HG02571 (cell line): ENCODE results near the gene NUP93.
"Not testable (repeated sequence)": the region's sequence is repeated elsewhere in the genome, so short reads cannot be mapped to it uniquely, and the experiment has no call there.

ENCODE experiments used
- ATAC-seq: cut with Tn5 transposase; IDR thresholded peaks from one replicate; pipeline ENCODE4 v1.9.1; 2021; ENCODE audit warnings: mild to moderate bottlenecking, moderate library complexity; ENCODE audit not compliant: unreplicated experiment

NUP93 gene

DNA sequence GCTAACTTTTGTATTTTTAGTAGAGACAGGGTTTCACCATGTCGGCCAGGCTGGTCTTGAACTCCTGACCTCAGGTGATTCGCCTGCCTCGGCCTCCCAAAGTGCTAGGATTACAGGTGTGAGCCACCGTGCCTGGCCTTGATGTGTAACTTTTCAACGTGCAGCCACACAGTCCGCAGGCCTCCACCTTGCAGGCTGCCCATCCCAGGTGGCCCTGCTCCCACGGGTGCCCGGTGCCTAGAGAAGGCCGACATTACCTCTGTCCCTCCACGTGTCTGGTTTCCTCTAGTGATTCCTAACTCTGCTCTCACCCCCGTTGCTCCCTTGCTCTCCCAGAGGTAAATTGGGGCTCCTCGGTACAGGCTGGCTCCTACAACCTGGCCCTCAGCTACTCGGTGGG, 155.0 kb downstream of the NUP93 start:
- not testable (repeated sequence) for ATAC-seq

DNA sequence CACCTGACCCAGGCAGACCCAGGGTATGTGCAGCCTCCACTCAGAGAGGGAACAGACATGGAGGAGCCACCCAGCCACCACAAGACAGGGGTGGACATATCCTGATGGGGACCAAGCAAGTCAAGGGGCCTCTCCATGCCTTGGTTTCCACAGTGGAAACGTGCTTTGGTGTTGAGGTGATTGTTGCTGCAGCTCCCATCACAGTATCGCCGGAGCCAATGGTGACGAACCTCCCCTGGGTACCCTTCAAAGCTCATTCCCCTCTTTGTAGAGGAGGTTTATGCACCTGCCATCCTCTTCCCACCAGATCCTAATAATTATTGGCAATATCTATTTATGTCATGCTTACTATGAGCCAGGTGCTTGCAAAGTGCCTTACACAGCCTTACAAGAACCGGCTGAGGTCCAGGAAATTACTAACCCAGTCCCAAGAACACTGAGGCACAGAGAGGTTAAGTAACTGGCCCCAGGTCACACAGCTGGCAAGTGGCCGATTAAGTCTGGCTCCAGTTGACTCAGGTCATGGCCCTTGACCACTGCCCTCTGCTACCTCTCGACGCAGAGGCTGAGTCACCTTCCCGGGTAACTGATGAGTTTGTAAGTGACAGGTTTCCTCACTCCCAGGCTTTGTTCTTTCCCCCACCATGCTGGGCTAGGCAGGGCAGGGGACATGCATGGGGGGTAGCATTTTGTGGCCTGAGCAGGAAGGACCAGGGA, 155.7 kb downstream of the NUP93 start:
- no peak for ATAC-seq

DNA sequence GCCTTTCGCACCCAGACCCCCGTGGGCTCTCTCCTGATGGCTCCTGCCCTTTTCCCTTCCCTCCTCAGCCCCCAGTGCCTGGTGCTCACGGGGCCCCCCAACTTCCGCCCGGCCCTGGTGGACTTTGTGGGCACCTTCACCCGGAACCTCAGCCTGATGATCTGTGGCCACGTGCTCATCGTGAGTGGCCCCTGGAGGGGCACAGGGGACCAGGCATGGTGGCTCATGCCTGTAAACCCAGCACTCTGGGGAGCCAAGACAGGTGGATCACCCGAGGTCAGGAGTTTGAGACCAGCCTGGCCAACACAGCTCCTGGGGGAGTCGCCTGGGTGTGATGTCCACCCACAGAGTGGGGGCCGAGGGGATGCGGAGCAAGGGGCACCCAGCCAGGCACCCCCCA, 156.4 kb downstream of the NUP93 start:
- ATAC-seq = no peak

DNA sequence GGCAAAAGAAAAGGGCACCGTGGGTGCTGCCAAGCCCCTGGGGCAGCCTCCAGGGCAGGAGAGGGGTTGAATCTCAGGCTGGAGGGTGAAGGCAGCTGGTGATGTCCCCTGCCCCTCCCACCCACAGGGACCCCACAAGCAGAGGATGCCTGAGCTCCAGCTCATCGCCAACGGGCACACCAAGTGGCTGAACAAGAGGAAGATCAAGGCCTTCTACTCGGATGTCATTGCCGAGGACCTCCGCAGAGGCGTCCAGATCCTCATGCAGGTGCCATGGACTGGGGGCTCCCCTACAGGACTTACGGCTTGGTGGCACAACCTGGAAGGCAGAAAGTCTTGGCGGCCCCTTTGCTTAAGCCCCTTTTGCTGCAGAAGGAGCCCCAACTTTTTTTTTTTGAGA, 156.9 kb downstream of the NUP93 start:
- ATAC-seq = no peak

DNA sequence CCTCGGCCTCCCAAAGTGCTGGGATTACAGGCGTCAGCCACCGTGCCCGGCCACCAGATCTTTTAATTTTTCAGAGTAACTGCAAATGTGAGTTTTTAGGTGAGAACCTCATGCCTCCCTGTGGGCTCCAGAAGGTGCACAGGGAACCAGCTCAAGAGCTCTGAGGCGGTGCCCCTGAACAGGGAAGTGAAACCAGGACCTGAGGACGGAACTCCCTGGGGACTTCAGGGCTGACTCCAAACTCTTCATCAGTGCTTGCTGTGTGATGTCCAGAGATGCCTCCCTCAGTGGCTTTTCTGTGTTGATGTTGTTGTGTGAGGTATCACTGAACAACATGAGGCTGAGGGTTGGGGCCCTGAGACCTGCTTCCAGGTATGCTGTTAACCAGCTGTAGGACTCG, 158.9 kb downstream of the NUP93 start:
- ATAC-seq = no peak

DNA sequence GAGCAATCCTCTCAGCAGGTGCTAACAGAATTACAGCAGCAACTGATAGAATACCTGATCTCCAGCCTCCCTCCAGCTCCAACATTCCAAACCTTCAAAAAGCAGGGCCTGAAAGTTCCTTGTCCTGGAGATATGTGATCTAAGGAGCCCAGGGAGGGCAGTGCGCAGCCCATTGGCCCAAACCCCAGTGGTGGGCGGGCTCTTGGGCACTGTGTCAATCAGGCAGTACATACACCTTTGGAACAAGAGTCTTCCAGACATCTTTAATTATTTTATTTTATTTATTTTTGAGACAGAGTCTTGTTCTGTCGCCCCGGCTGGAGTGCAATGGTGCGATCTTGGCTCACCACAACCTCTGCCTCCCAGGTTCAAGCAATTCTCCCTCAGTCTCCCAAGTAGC, 159.3 kb downstream of the NUP93 start:
- ATAC-seq = no peak

DNA sequence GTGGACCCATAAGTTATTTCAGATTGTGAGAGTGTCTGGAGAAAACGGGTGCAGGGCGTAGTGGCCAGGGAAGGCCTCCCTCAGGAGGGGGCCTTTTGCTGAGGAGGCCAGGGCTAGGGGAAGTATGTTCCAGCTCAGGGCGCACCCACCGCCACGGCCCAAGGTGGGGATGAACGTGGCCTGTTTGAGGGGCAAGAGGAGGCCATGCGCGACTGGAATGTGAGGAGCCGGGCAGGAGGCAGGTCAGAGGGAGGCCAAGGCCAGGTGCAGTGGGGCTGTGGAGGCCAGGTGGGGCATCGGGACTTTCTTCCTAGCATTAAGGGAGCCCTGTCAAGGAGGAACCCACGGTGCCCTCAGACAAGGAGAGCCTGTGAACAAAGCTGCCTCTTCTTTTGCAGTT, 161.8 kb downstream of the NUP93 start:
- ATAC-seq = no peak

DNA sequence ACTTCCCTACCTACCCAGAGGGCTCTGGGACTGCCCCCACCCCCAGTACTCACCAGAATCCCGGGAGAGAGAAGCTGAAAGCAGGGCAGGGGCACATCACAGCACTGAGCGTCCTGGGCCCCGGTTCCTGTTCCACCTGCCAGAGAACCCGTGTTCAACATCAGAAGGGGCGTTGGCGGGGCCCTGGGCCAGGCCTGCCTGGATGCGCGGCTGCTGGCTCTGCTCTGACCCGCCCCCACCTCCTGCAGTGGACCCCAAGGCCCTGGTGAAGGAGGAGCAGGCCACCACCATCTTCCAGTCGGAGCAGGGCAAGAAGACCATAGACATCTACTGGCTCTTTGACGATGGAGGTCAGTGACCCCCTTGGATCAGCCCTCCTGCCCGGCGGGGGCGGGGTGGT, 162.8 kb downstream of the NUP93 start:
- no peak for ATAC-seq

DNA sequence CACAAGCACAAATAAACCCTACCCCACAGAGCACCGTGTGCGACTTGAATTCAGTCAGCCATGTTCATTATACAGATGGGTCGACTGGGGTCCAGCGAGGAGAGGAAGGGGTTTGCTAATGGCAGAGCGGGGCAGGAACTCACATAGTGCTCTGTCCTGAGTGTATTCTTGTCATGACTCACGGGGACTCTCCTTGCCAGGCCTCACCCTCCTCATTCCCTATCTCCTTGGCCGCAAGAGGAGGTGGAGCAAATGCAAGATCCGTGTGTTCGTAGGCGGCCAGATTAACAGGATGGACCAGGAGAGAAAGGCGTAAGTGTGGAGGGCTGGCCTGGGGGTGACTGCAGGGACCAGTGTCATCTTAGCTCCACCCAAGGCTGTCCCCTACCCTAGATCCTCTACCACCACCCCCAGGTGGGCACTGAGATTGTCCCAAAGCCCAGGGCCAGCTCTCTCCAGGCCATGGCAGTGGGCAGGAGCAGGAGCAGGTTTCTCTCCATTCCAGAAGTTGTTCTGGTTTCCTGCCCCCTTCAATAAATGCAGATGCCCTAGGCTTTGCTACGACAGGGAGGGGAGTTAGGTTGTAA, 164.5 kb downstream of the NUP93 start:
- ATAC-seq = no peak

DNA sequence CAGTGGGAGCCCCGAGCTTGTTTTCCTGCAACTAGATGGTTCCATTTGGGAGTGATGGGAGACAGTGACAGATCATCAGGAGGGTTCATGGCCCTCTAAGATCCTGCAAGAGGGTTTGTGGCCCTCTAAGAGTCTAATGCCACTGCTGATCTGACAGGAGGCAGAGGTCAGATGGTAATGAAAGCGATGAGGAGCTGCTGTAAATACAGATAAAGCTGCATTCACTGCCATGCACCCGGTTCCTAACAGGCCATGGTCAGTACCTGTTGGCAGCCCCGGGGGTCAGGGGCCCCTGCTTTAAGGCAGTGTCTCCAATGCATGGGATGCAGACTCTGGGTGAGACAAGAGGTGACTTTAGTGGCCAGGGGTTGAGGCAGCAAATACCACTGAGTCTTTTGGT, 165.9 kb downstream of the NUP93 start:
- no peak for ATAC-seq

DNA sequence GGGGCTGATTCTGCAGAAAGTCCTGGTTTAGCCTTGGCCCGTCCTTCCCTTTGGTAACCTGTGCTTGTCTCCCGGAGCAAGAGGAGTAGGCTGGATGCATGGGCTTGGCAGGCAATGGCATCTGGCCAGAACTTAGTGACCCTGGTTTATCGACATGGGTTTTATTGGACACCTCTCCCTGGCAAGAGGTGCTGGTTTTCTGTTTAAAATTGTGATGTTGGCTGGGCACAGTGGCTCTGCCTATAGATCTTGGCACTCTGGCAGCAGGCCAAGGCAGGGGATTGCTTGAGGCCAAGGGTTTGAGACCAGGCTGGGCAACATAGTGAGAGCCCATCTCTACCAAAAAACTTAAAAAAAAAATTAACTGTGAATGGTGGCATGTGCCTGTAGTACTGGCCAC, 166.3 kb downstream of the NUP93 start:
- ATAC-seq = no peak

DNA sequence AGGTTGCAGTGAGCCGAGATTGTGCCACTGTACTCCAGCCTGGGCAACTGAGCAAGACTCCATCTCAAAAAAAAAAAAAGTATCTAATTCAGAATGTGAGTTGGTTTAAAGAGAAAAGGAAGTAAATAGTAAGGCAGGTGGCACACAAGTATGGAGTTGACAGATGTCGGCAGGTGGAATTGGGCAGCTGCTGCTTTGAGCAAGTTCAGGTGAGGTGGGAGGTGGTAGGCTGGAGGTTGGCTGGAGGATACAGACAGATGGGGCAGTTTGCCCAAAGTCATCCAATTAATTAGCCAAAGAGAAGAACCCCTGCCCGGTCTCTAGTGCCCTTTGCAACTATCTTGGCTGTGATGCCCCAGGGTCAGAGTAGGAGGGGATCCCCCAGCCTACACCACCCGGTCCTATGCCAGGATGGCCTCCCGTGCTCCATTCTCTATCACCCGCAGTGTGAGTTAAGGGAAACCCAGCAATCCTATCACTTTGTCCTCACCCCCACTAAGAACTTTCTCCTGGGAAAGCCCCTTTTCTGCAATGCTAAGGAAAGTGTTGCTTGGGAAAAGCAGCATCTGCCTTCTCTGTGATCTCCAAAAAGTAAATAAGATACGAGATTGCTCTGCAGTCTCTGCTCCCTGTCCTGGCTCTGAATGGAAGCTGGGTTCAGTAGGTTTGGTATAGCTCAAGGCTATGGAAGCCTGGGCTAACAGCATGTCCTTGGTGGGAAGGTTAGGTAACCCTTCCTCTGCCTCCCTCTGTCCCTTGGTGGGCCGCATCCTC, 167.3 kb downstream of the NUP93 start:
- ATAC-seq = no peak

DNA sequence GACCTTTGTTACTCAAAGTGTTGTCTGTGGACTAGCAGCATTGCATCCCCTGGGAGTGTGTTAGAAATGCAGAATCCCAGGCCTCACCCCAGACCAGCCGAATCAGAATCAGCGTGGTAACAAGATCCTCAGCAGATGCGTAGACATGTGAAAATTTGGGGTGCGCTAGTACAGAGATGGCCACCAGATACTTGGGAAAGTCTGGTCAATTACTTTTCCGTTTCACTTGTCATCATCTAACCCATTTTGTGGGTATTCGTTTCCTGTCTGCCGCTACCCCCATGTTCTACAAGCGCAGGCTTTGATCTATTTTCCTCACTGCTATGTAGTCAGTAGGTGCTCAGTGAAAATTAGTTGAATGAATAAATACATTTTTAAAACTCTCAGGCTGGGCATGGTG, 168.9 kb downstream of the NUP93 start:
- peak; percentile 53 for ATAC-seq
